Endometrial microvascular endothelial cells (primary cell): Measurements from ENCODE around the gene UNC5B. TPM values are rescaled to one million over a fixed set of nuclear protein-coding genes. Genes with fewer than 3 reads are reported as not detected.

Experiments
- in situ Hi-C: cut with HindIII; loops from 2 replicates; pipeline ENCODE4 v1.10.0; 2017; ENCODE audit warnings: low sequenced_read_pairs, low pct_unique_long_range_greater_than_20kb; ENCODE audit errors: inconsistent ontology term
- total RNA-seq: library from RNA; depleted of rRNA; stranded (reverse); fragments of >200 nt; gene quantifications from one replicate; pipeline ENCODE4 v1.2.3, GENCODE V29; 2015; ENCODE audit errors: inconsistent ontology term

The UNC5B gene
- total RNA-seq, 1 donor from 2014 or later = 7.2 TPM

- in situ Hi-C loops = no loop called here
Measured at GRCh38 chr10:71319800-71320392, 107.5 kb downstream of the UNC5B start.

GRCh38 chr10:71320592-71320991 is 108.2 kb downstream of the UNC5B start:
- in situ Hi-C loops = no loop called here

GRCh38 chr10:71321386-71321785 is 109.0 kb downstream of the UNC5B start:
- in situ Hi-C loops = no loop called here

GRCh38 chr10:71323407-71323806 is 111.0 kb downstream of the UNC5B start:
- in situ Hi-C loops = no loop called here

- in situ Hi-C loops = no loop called here
Measured at GRCh38 chr10:71324743-71325142, 112.4 kb downstream of the UNC5B start.

GRCh38 chr10:71325267-71325666 is 112.9 kb downstream of the UNC5B start:
- in situ Hi-C loops = no loop called here

GRCh38 chr10:71326464-71326881 is 114.1 kb downstream of the UNC5B start:
- in situ Hi-C loops = no loop called here

- in situ Hi-C loops = no loop called here
Measured at GRCh38 chr10:71330789-71331404, 118.5 kb downstream of the UNC5B start.

GRCh38 chr10:71331736-71332135 is 119.4 kb downstream of the UNC5B start:
- in situ Hi-C loops = no loop called here

- in situ Hi-C loops = no loop called here
Measured at GRCh38 chr10:71332466-71332865, 120.1 kb downstream of the UNC5B start.

GRCh38 chr10:71333129-71333887 is 120.9 kb downstream of the UNC5B start:
- in situ Hi-C loops = no loop called here

- in situ Hi-C loops = no loop called here
Measured at GRCh38 chr10:71334221-71334791, 121.9 kb downstream of the UNC5B start.

- in situ Hi-C loops = no loop called here
Measured at GRCh38 chr10:71335173-71335708, 122.9 kb downstream of the UNC5B start.

- in situ Hi-C loops = no loop called here
Measured at GRCh38 chr10:71336632-71337031, 124.3 kb downstream of the UNC5B start.

GRCh38 chr10:71337219-71337701 is 124.9 kb downstream of the UNC5B start:
- in situ Hi-C loops = no loop called here

GRCh38 chr10:71338728-71339495 is 126.5 kb downstream of the UNC5B start:
- in situ Hi-C loops = no loop called here

GRCh38 chr10:71339796-71340589 is 127.6 kb downstream of the UNC5B start:
- in situ Hi-C loops = no loop called here
